ENCODE results near the gene PRDX6. TPM values are rescaled to one million over a fixed set of nuclear protein-coding genes. Genes with fewer than 3 reads are reported as not detected.

The PRDX6 gene
- total and polyA plus RNA-seq, 12 donors, result 171 to 461 (median 311) TPM

DNA sequence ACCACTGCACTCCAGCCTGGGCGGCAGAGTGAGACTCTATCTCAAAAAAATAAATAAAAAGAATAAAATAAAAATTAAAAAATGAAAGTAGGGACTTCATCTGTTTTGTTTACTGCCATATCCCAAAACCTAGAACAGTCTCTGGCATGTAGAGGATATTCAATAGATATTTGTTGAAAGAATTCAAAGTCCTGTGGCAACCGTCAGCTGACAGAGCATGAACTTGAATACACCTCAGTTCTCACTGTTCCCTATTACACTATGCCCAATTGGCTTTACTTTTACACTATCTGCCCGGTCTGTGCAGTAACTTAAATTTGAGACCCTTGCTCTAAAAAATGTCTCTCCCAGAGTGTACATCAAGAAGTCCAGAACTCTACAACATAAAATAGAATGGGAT, 46.2 kb downstream of the PRDX6 start:
- WGBS, 4 donors, result 94 to 97% (median 96%) methylated on average over 3 of the region's 3 CpGs
- H3K9me3 ChIP-seq (replicated peaks in 1 of 3), result no peaks in the 10 kb centered on the region
- no peaks in the 10 kb centered on the region for H3K27me3 ChIP-seq
- no peak for TF ChIP-seq POLR2A (IDR thresholded peaks at IDR 0.05)
- TF ChIP-seq, protein P1, sequence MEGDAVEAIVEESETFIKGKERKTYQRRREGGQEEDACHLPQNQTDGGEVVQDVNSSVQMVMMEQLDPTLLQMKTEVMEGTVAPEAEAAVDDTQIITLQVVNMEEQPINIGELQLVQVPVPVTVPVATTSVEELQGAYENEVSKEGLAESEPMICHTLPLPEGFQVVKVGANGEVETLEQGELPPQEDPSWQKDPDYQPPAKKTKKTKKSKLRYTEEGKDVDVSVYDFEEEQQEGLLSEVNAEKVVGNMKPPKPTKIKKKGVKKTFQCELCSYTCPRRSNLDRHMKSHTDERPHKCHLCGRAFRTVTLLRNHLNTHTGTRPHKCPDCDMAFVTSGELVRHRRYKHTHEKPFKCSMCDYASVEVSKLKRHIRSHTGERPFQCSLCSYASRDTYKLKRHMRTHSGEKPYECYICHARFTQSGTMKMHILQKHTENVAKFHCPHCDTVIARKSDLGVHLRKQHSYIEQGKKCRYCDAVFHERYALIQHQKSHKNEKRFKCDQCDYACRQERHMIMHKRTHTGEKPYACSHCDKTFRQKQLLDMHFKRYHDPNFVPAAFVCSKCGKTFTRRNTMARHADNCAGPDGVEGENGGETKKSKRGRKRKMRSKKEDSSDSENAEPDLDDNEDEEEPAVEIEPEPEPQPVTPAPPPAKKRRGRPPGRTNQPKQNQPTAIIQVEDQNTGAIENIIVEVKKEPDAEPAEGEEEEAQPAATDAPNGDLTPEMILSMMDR (IDR thresholded peaks at IDR 0.05), result no peak
- H3K36me3 ChIP-seq (replicated peaks in 1 of 2), result no peaks in the 10 kb centered on the region
- intact Hi-C loops (cut with DNase I), result no loop called here
- no peak for DNase-seq
- no peak overlapping the region for H3K27ac ChIP-seq
- H3K4me1 ChIP-seq (replicated peaks in 1 of 2), result peaks cover 0 to 6% of the 10 kb centered on the region in 2 donors
- H3K4me3 ChIP-seq, result no peak overlapping the region

DNA sequence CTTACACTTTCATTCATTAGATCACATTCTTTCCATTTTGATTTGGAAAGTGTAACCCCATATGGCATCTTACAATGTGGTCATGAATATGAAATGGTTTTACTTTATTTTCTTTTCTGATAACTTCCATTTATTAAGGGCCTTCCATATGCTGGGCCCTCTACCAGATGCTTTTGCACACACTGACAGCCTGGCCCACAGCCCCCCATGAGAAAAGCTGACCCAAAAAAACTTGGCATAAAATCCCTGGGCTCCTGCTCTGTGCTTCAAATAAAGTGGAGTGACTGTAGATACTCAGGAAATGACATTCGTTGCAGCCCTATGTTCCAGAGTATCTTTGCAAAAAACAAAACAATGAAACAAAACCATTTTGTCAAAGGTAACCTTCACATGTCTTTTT, 48.8 kb downstream of the PRDX6 start:
- intact Hi-C loops (cut with DNase I), result no loop called here
- H3K9me3 ChIP-seq (replicated peaks in 1 of 3), result no peaks in the 10 kb centered on the region
- peaks cover 0 to 6% of the 10 kb centered on the region in 2 donors for H3K4me1 ChIP-seq (replicated peaks in 1 of 2)
- no peaks in the 10 kb centered on the region for H3K27me3 ChIP-seq
- no peak overlapping the region for H3K4me3 ChIP-seq
- no peaks in the 10 kb centered on the region for H3K36me3 ChIP-seq (replicated peaks in 1 of 2)
- TF ChIP-seq, protein P1 (IDR thresholded peaks at IDR 0.05), result no peak
- TF ChIP-seq POLR2A (IDR thresholded peaks at IDR 0.05), result no peak
- peak overlapping the region in 1 of 5 donors; percentile 6 for H3K27ac ChIP-seq
- 21 to 40% (median 26%) methylated on average over 1 of the region's 1 CpG for WGBS, 4 donors
- no peak for DNase-seq

DNA sequence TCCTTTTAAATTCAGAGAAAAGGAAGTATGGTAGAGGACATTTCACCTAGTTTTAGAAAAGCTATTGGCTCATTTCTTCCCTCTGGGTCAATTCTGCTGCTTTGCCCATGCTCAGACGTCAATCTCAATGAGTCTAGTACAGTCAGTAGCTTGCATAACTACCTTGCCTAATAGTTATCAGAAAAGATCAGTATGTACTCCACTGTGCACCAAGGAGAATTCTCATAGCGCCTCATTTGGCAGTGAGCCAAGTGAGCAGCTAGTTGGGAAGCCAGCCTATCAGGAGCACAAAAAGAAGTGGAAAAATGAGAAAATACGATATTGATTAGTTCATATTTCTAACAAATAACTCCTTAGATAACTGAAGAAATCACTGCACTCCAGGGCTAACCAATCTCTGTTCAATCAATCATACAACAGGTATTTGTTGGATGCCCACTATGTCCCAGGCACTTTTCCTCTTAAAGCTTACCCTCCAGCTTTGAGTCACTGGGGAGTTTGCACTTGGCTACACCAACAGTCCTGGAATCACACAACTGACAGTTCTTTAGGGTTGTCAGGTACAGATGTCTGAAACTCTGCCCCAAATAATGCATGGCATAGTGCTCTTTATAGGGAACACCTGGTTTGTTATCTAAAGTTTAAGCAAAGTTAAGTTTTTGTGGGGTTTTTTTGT, 50.2 kb downstream of the PRDX6 start:
- H3K4me1 ChIP-seq (replicated peaks in 1 of 2), result peaks cover 0 to 6% of the 10 kb centered on the region in 2 donors
- 24 to 33% (median 29%) methylated on average over 3 of the region's 3 CpGs for WGBS, 4 donors
- TF ChIP-seq, protein P1 (IDR thresholded peaks at IDR 0.05), result no peak
- TF ChIP-seq POLR2A (IDR thresholded peaks at IDR 0.05), result no peak
- H3K4me3 ChIP-seq, result no peak overlapping the region
- peak; percentile 25 to 88 (median 73) for DNase-seq
- intact Hi-C loops (cut with DNase I), result no loop called here
- peak overlapping the region in 1 of 5 donors; percentile 59 for H3K27ac ChIP-seq
- H3K9me3 ChIP-seq (replicated peaks in 1 of 3), result no peaks in the 10 kb centered on the region
- no peaks in the 10 kb centered on the region for H3K36me3 ChIP-seq (replicated peaks in 1 of 2)
- no peaks in the 10 kb centered on the region for H3K27me3 ChIP-seq

DNA sequence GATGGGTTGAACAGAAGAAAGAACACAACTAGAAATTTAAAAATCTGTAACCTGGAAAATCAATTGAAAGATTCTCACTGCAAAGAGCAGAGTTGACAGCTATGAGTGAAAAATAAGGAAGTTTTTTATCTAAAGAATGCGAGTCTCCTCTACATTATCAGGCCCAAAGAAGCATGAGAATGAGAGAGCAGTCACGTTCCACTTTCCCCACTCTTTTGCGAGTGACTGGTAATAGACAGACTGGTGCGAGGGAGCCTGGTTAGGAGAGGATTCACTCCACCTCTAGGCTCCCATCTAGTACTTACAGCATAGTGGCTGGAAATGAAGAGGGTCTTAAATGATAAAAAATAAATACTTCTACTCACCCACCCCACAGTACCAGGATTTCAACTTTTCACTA, 52.0 kb downstream of the PRDX6 start:
- TF ChIP-seq, protein P1 (IDR thresholded peaks at IDR 0.05), result no peak
- TF ChIP-seq POLR2A (IDR thresholded peaks at IDR 0.05), result no peak
- no peaks in the 10 kb centered on the region for H3K27me3 ChIP-seq
- no peak overlapping the region for H3K27ac ChIP-seq
- DNase-seq, result no peak
- no peaks in the 10 kb centered on the region for H3K36me3 ChIP-seq (replicated peaks in 1 of 2)
- peaks cover 0 to 6% of the 10 kb centered on the region in 2 donors for H3K4me1 ChIP-seq (replicated peaks in 1 of 2)
- no peaks in the 10 kb centered on the region for H3K9me3 ChIP-seq (replicated peaks in 1 of 3)
- intact Hi-C loops (cut with DNase I), result no loop called here
- H3K4me3 ChIP-seq, result no peak overlapping the region
- 78 to 93% (median 82%) methylated on average over 4 of the region's 4 CpGs for WGBS, 4 donors
